ENCODE results near the gene AR.

DNA sequence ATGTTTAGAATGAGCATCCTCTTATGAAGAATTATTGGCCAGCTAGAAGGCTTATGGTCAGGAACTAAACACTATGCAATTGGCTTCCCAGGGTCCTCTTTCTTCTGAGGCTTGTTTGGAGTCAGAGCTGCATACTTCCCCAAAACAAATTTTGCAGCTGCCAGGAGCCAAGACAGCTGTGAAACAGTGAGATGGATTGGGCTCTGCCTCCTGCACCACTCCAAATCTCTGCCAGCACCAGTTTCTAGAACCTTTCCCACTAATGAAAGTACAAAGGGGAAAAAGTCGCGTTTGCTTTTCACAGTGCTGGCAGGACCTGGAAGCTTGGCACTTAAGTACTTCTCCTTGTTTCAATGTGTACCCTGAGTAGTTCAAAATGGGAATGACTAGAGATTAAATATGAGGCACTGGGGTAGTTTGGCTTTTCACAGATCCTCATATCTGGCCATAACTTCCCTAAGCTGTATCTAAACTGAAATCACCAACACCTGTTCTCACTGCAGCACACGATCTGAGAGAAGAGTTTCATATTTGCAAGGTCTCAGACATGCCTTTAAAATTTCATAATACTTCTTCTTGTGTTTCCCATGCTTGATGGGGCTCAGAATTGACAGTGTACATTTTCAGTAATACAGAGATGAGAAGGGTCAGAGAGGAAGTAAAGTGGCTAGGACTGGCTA, 20.7 kb upstream of the AR start:
- TF ChIP-seq, protein P1, sequence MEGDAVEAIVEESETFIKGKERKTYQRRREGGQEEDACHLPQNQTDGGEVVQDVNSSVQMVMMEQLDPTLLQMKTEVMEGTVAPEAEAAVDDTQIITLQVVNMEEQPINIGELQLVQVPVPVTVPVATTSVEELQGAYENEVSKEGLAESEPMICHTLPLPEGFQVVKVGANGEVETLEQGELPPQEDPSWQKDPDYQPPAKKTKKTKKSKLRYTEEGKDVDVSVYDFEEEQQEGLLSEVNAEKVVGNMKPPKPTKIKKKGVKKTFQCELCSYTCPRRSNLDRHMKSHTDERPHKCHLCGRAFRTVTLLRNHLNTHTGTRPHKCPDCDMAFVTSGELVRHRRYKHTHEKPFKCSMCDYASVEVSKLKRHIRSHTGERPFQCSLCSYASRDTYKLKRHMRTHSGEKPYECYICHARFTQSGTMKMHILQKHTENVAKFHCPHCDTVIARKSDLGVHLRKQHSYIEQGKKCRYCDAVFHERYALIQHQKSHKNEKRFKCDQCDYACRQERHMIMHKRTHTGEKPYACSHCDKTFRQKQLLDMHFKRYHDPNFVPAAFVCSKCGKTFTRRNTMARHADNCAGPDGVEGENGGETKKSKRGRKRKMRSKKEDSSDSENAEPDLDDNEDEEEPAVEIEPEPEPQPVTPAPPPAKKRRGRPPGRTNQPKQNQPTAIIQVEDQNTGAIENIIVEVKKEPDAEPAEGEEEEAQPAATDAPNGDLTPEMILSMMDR (conservative IDR thresholded peaks at IDR 0.05; ENCODE audit: low read depth, low read length), result no peak
- TF ChIP-seq EZH2 (IDR thresholded peaks at IDR 0.05; ENCODE audit: low read length, unreplicated experiment) (no peak), EZH2phosphoT487 (IDR thresholded peaks at IDR 0.05; ENCODE audit: borderline replicate concordance, low read length) (no peak)
